Stimulated activated CD8-positive, alpha-beta memory T cell treated with anti-CD3 and anti-CD28 coated beads, Interleukin-12 subunit alpha, Interleukin-12 subunit beta, amount 100 ng/mL, for 24 hours (primary cell): Measurements from ENCODE around the gene SHISA9.

Source experiments
- DNase-seq: peaks from one replicate; pipeline ENCODE4 v3.0.0-alpha.2; 2020; ENCODE audit errors: extremely low read depth

The SHISA9 gene

GRCh38 chr16:13070268-13070667, 168.9 kb downstream of the SHISA9 start:
- DNase-seq: no peak

- no peak for DNase-seq
These were observed 175.5 kb downstream of the SHISA9 start for GRCh38 chr16:13076878-13077277.

DNA sequence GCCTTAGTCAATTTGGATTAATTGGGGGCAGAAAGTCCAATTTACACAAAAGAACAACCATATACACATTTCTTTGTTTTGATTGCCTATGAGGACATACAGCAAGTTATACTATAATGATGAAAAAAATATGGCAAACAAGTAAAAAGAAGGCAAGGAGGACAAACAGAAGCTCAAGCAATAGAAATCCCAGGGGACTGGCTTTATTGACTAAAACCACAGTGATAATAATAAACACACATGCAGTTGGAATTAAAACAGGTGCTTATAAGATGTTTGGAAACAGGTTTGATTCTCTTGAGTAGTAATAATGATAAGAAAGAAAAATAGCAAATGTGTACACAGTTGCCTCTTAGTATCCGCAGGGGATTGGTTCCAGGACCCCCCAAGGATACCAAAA, 176.4 kb downstream of the SHISA9 start:
- no peak for DNase-seq

- no peak for DNase-seq
These were observed 179.1 kb downstream of the SHISA9 start for GRCh38 chr16:13080531-13080930.

- DNase-seq: no peak
These were observed 180.5 kb downstream of the SHISA9 start for GRCh38 chr16:13081825-13082331.

- no peak for DNase-seq
These were observed 182.3 kb downstream of the SHISA9 start for GRCh38 chr16:13083681-13084080.

- no peak for DNase-seq
These were observed 182.9 kb downstream of the SHISA9 start for GRCh38 chr16:13084331-13084730.

DNA sequence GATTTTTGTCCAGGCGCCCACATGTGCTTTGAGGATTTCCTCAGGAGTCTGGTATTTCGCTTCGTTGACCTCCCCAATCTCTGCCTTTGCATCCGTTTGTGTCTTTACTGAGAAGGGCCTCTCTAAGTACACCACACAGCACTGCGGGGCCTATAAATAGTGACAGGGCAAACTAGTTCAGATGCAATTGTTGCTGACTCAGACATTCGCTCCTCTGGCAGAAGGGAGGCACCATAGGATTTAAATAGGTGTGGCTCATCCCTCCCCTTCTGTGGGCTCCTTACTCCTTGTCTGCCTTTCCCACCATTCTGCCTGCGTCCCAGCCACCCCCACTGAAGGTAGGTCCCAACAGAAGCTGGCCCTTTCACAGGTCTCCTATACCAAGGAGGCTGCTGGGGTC, 192.3 kb downstream of the SHISA9 start:
- DNase-seq: no peak

DNA sequence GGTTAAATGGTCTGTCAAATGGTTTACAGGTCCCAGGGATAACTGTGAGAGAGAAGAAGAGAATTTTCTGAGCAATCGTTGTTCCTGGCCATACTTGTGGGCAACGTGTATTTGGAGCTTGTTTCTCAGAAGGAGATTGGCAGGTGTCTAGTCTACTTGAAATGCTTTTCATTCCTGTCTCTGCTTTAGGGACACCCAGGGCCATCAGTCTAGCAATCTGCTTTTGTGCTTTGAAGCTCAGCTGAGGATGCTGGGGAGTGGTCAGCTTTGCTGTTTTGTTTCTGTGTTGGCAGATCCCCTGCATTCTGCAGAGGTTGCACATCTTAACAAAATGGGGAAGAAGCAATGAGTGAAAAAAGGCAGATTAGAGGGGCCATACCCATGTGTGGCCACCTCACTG, 193.7 kb downstream of the SHISA9 start:
- DNase-seq: no peak

DNA sequence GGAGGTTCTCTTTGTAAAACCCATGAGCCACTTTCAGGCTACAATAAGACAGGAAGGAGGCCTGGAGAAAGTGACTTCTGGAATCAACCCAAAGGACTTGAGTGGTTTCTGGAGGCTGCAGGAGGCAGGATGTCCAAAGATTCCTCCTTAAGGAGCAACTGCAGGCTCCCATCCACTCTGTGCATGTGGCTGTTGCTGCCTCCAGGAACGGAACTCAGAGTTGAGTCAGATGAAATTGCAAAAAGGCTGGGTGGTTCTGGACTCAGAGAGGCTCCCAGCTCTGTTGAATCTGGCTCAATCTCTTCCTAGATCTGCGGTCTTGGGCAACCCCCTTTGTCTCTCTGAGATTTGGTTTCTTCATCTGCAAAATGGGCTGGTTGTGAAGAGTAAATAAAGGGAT, 197.1 kb downstream of the SHISA9 start:
- DNase-seq: no peak

- DNase-seq: no peak
These were observed 198.4 kb downstream of the SHISA9 start for GRCh38 chr16:13099822-13100221.

DNA sequence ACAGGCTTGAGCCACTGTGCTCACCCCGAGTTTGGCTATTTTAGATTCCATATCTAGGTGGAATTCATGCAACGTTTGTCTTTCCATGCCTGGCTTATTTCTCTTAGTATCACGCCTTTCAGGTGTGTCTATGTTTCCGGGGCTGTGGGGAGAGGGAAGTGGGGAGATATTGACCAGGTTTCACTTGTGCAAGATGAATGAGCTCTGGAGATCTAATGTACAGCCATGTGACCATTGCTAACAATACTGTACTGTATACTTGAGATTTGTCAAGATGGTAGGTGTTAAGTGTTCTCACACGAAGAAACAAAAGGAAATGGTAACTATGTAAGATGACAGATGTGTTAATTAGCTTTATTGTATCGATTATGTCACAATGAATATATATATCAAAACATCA, 199.6 kb downstream of the SHISA9 start:
- DNase-seq: no peak

DNA sequence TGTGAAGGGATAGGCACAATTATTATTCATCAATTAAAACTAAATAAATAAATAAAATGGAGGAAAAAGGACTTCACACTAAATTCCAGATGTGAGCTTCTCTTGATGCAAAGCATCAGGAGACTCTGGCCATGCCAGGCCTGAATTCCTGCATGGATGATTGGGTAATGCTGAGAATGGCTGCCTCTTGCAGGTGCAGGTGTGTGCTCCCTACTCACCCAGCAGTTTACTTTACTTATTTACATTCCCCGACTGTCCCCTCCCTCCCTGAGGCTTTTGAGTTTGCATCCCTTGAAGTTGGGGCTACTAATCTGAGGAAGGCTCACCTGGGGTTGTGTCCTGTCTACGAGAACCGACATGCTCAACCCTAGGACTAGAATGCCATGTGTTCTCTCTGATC, 200.4 kb downstream of the SHISA9 start:
- DNase-seq: no peak

DNA sequence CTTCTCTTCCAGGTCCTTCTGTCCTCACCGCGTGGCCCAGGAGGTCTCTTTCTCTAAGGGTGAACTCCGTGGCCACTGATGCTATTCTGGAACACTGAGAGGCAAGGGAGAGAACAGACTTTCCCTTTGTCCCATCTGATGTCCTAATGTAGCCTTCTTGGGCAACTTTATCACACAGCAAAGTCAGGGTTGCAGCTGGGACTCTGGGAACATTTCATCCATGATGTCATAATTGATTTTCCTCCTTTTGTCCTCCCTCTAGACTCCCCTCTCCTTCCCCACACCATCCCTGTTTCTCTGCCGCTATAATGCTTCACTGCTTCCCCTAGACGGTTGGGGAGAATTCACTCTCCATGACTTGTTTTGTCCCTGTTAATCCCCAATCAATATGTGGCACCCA, 201.0 kb downstream of the SHISA9 start:
- DNase-seq: no peak

GRCh38 chr16:13103831-13104530, 202.6 kb downstream of the SHISA9 start:
- no peak for DNase-seq

DNA sequence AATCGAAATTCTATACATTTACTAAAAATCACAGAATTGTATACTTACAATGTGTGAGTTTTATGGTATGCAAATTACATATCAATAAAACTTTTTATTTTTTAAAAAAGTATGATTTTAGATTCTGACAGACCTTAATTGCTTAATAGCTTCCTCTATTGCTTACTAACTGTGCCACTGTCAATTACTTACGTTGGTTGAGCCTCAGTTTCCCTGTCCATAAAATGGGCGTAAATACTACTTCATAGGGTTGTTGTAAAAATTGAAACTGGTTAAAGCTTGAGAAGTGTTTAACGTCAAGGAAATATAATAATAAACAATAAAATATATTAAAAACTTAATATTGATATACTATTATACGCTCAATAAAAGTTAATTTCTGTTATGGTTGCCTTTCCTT, 203.4 kb downstream of the SHISA9 start:
- DNase-seq: no peak

GRCh38 chr16:13105427-13105826, 204.0 kb downstream of the SHISA9 start:
- no peak for DNase-seq

GRCh38 chr16:13106464-13106863, 205.1 kb downstream of the SHISA9 start:
- no peak for DNase-seq

DNA sequence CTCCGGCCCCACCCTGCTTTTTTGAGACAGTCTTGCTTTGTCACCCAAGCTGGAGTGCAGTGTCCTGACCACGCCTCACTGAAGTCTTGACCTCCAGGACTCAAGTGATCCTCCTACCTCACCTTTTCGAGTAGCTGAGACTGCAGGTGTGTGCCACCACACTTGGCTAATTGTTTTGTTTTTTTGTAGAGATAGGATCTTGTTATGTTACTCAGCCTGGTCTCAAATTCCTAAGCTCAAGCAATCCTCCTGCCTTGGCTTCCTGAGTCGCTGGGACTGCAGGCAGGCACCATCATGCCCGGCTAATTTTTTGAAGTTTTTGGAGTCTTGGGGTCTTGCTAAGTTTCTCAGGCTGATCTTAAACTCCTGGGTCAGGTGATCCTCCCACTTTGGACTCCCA, 206.7 kb downstream of the SHISA9 start:
- no peak for DNase-seq

DNA sequence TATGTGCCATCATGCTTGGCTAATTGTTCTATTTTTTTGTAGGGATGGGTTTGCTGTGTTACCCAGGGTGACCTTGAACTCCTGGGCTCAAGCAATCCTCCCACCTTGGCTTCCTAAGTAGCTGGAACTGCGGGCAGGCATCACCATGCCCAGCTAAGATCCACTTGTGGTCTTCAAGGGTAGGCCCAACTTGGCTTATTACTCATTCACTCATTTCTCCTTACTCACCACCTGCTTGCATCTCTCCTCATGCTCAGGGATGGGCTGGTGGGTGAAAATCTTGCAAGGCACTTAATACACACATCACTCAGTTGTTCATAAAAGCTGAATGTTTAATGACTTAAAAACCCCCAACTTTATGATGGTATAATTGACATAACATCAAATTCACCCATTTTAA, 207.8 kb downstream of the SHISA9 start:
- DNase-seq: no peak

DNA sequence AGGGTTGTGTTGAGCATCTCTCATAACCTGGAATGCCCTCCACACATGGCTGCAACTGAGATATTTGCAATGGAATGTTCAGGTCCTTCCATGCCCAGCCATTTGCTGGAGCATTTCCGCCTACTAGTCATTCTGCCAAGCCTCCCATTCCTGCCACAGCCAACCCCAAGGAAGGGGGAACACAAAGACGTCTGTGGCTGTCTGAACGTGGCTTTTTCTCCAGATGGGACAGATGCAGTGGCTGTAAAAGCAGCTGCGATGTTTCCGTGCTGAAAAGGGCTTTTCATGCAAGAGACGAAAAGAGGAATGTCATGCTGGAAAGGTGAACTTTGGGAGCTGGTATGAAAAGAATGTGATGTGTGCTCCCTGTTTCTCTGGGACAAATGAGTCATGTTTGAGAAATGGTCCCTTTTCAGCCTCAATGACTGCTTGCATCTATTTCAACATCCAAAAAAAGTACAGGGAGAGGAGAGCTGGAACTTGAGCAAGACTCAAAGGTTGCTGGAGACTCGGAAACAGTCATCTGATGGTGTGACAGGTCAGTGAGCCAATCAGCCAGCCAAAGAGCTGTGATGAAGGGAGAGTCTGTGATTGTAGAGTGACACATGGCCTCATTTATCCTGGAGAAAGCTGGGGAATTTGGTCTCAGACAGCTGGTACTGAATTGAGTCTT, 208.9 kb downstream of the SHISA9 start:
- DNase-seq: no peak

DNA sequence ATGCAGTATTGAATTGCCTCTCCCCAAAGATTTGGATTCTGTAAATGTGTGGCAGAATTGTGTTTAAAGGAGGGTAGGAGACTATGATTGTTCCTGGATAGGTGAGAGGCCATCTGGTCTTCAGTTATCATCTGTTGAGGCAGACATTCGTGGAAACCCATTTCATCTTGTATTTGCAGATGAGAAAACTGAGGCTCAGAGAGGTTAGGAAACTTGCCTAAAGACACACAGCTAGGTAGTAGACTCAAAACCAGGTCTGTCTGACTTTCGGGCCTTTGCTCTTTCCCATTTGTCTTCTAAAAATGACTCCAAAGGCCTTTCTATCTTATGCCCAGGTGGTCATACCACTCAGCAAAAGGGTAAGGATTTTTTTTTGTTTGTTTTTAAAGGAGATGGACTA, 210.3 kb downstream of the SHISA9 start:
- no peak for DNase-seq

DNA sequence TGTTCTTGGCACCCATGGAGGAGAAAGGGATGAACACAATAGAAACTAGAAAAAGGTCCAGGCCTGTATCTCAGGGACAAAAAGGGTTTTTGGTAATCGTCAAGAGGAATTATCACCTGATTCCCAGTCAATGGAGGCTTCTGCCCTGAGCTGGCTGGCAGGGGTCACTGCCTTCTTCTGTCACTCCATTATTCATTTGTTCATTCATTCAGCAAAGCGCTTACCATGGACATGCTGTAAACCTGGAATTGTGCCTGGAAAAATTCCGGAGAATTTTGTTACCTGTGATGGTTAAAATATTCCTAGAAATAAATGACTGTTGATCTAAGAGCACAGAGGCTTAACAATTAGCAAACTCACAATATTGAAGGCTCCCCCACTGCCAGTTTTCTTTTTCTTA, 212.3 kb downstream of the SHISA9 start:
- no peak for DNase-seq

DNA sequence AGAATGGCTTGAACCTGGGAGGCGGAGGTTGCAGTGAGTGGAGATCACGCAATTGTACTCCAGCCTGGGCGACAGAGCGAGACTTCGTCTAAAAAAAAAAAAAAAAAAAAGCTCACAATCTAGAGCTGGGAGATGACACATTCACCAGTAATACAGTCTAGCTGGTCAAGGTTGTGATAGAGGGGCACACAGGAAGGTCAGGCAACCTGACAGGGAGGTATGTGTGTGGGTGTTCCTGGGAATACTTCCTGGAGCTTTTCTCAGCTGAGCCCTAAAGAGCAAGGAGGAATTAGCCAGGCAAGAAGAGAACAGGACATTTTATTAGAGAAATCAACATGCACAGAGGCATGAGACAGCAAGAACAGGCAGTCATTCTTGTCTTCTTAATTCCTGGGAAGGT, 216.7 kb downstream of the SHISA9 start:
- no peak for DNase-seq
